Fibroblast of skin of left biceps (primary cell): ENCODE measurements around the gene DAB2.
"Not testable (repeated sequence)": the region's sequence is repeated elsewhere in the genome, so short reads cannot be mapped to it uniquely, and the experiment has no call there.

Experiments used
- DNase-seq, 2 experiments: peaks; one replicate each; pipeline ENCODE4 v3.0.0-alpha.2; 2013; ENCODE audit warnings: low read depth in 2 of 2

DAB2 gene

GRCh38 chr5:39349484-39349883, 75.3 kb downstream of the DAB2 start:
- no peak for DNase-seq

GRCh38 chr5:39342460-39342859, 82.3 kb downstream of the DAB2 start:
- DNase-seq, result no peak

- no peak for DNase-seq
Measured at GRCh38 chr5:39341896-39342295, 82.9 kb downstream of the DAB2 start.

- peak; percentile 33 to 35 for DNase-seq
Measured at GRCh38 chr5:39340506-39340905, 84.3 kb downstream of the DAB2 start.

GRCh38 chr5:39337252-39337915, 87.4 kb downstream of the DAB2 start:
- no peak for DNase-seq

- DNase-seq, result not testable (repeated sequence)
Measured at GRCh38 chr5:39334296-39334695, 90.5 kb downstream of the DAB2 start.

- no peak for DNase-seq
Measured at GRCh38 chr5:39333104-39333503, 91.7 kb downstream of the DAB2 start.

GRCh38 chr5:39331861-39332381, 92.9 kb downstream of the DAB2 start:
- peak; percentile 47 to 62 for DNase-seq

GRCh38 chr5:39328731-39329130, 96.0 kb downstream of the DAB2 start:
- DNase-seq, result no peak

- DNase-seq, result no peak
Measured at GRCh38 chr5:39323542-39323941, 101.2 kb downstream of the DAB2 start.
